Naive B cell (primary cell): ENCODE measurements around the gene MYOF. TPM values are rescaled to one million over a fixed set of nuclear protein-coding genes. Genes with fewer than 3 reads are reported as not detected.
A peak's percentile ranks its signal among the peaks of the same experiment; 100 is the strongest.
"Not testable (repeated sequence)": the region's sequence is repeated elsewhere in the genome, so short reads cannot be mapped to it uniquely, and the experiment has no call there.

Source experiments
- ATAC-seq, 2 donors: fragments of 150-1000 bp; cut with Tn5 transposase; 2 replicates each; pipeline ENCODE4 v1.10.0; 2021; ENCODE audit warnings: low read depth in 2 of 2, mild to moderate bottlenecking in 2 of 2, moderate library complexity in 2 of 2
- DNase-seq: peaks from one replicate; pipeline ENCODE4 v3.0.0; 2022
- H3K27ac Mint-ChIP-seq, 6 donors: one replicate each; pipeline ENCODE4 v1.8.0; 2020 to 2022; ENCODE audit warnings: mild to moderate bottlenecking in 6 of 6, mixed read lengths in 6 of 6, moderate library complexity in 5 of 6, inconsistent platforms in 2 of 6
- H3K27me3 Mint-ChIP-seq, 3 donors: one replicate each; pipeline ENCODE4 v1.8.0; 2021 to 2022; ENCODE audit warnings: mixed read lengths in 3 of 3, mild to moderate bottlenecking in 1 of 3
- H3K36me3 Mint-ChIP-seq, 2 donors: one replicate each; pipeline ENCODE4 v1.8.0; 2020 to 2022; ENCODE audit warnings: mixed read lengths in 2 of 2, inconsistent platforms in 1 of 2, mild to moderate bottlenecking in 1 of 2
- H3K4me1 Mint-ChIP-seq, 3 donors: one replicate each; pipeline ENCODE4 v1.8.0; 2020 to 2022; ENCODE audit warnings: mixed read lengths in 3 of 3, inconsistent platforms in 1 of 3, mild to moderate bottlenecking in 1 of 3, moderate library complexity in 1 of 3
- H3K4me3 Mint-ChIP-seq, 8 donors: one replicate each; pipeline ENCODE4 v1.8.0; 2020 to 2022; ENCODE audit warnings: mild to moderate bottlenecking in 8 of 8, mixed read lengths in 8 of 8, moderate library complexity in 8 of 8, inconsistent platforms in 2 of 8
- H3K9me3 Mint-ChIP-seq, 7 donors: one replicate each; pipeline ENCODE4 v1.8.0; 2020 to 2022; ENCODE audit warnings: mixed read lengths in 7 of 7, mild to moderate bottlenecking in 5 of 7, inconsistent platforms in 2 of 7, moderate library complexity in 1 of 7
- polyA plus RNA-seq, 6 donors: library from polyadenylated mRNA; unstranded; fragments of 300-500 nt; fragmentation: Illumina TruSeq; gene quantifications; one replicate each; pipeline ENCODE4 v1.2.3, GENCODE V29; 2021; ENCODE audit warnings: low read depth in 6 of 6

The MYOF gene
- polyA plus RNA-seq, 6 donors from 2014 or later, result 0.25 to 0.40 TPM; not detected in 4

- H3K27ac Mint-ChIP-seq, H3K27me3 Mint-ChIP-seq, H3K4me3 Mint-ChIP-seq, H3K36me3 Mint-ChIP-seq, ATAC-seq, H3K9me3 Mint-ChIP-seq, H3K4me1 Mint-ChIP-seq, DNase-seq: not testable (repeated sequence)
Measured at GRCh38 chr10:93442721-93443120, 39.4 kb downstream of the MYOF start.

- H3K4me3 Mint-ChIP-seq, result no peak overlapping the region
- no peaks in the 10 kb centered on the region for H3K4me1 Mint-ChIP-seq
- DNase-seq (no peak), ATAC-seq (no peak)
- H3K27ac Mint-ChIP-seq, result no peak overlapping the region
- H3K27me3 Mint-ChIP-seq, result peaks cover 0 to 11% (median 8%) of the 10 kb centered on the region in 3 donors
- H3K9me3 Mint-ChIP-seq, result peaks cover 0 to 5% (median 0%) of the 10 kb centered on the region in 7 donors
- H3K36me3 Mint-ChIP-seq, result peaks cover 0 to 7% of the 10 kb centered on the region in 2 donors
Measured at GRCh38 chr10:93440591-93441091, 41.5 kb downstream of the MYOF start.

- Mint-ChIP-seq H3K27me3 (peaks cover 0 to 11% (median 8%) of the 10 kb centered on the region in 3 donors), H3K4me3 (no peak overlapping the region), H3K36me3 (peaks cover 0 to 7% of the 10 kb centered on the region in 2 donors), H3K27ac (no peak overlapping the region), H3K4me1 (no peaks in the 10 kb centered on the region), H3K9me3 (peaks cover 0 to 5% (median 0%) of the 10 kb centered on the region in 7 donors)
- DNase-seq, result no peak
- no peak for ATAC-seq
Measured at GRCh38 chr10:93438613-93439253, 43.4 kb downstream of the MYOF start.

GRCh38 chr10:93437946-93438612 is 44.1 kb downstream of the MYOF start:
- peaks cover 0 to under 1% (median 0%) of the 10 kb centered on the region in 7 donors for H3K9me3 Mint-ChIP-seq
- peak overlapping the region in 3 of 6 donors; percentile 34 to 69 (median 63) for H3K27ac Mint-ChIP-seq
- ATAC-seq, result no peak
- no peaks in the 10 kb centered on the region for H3K4me1 Mint-ChIP-seq
- H3K36me3 Mint-ChIP-seq, result peaks cover 0 to 1% of the 10 kb centered on the region in 2 donors
- H3K27me3 Mint-ChIP-seq, result peaks cover 0 to 11% (median 2%) of the 10 kb centered on the region in 3 donors
- no peak overlapping the region for H3K4me3 Mint-ChIP-seq
- DNase-seq, result no peak

GRCh38 chr10:93437086-93437945 is 44.8 kb downstream of the MYOF start:
- ATAC-seq (no peak), DNase-seq (no peak)
- Mint-ChIP-seq H3K27me3 (peaks cover 0 to 11% (median 0%) of the 10 kb centered on the region in 3 donors), H3K36me3 (no peaks in the 10 kb centered on the region), H3K9me3 (no peaks in the 10 kb centered on the region), H3K27ac (peak overlapping the region in 1 of 6 donors; percentile 63), H3K4me1 (no peaks in the 10 kb centered on the region), H3K4me3 (no peak overlapping the region)

GRCh38 chr10:93436591-93437085 is 45.5 kb downstream of the MYOF start:
- Mint-ChIP-seq H3K27ac (no peak overlapping the region), H3K27me3 (peaks cover 0 to 11% (median 0%) of the 10 kb centered on the region in 3 donors), H3K36me3 (no peaks in the 10 kb centered on the region), H3K9me3 (no peaks in the 10 kb centered on the region), H3K4me3 (no peak overlapping the region), H3K4me1 (no peaks in the 10 kb centered on the region)
- ATAC-seq (no peak), DNase-seq (no peak)

GRCh38 chr10:93435621-93436397 is 46.3 kb downstream of the MYOF start:
- no peak for DNase-seq
- Mint-ChIP-seq H3K27me3 (peaks cover 0 to 11% (median 0%) of the 10 kb centered on the region in 3 donors), H3K4me1 (peaks cover 0 to 3% (median 0%) of the 10 kb centered on the region in 3 donors), H3K9me3 (no peaks in the 10 kb centered on the region), H3K27ac (no peak overlapping the region), H3K4me3 (no peak overlapping the region), H3K36me3 (no peaks in the 10 kb centered on the region)
- no peak for ATAC-seq

- H3K9me3 Mint-ChIP-seq, result no peaks in the 10 kb centered on the region
- H3K27me3 Mint-ChIP-seq, result peaks cover 0 to 11% (median 0%) of the 10 kb centered on the region in 3 donors
- DNase-seq (no peak), ATAC-seq (no peak)
- H3K4me1 Mint-ChIP-seq, result peaks cover 0 to 3% (median 0%) of the 10 kb centered on the region in 3 donors
- H3K27ac Mint-ChIP-seq, result no peak overlapping the region
- H3K36me3 Mint-ChIP-seq, result no peaks in the 10 kb centered on the region
- no peak overlapping the region for H3K4me3 Mint-ChIP-seq
Measured at GRCh38 chr10:93434991-93435491, 47.1 kb downstream of the MYOF start.

- H3K4me1 Mint-ChIP-seq, result peaks cover 15 to 27% (median 21%) of the 10 kb centered on the region in 3 donors
- peaks cover 0 to 5% (median 0%) of the 10 kb centered on the region in 7 donors for H3K9me3 Mint-ChIP-seq
- H3K27me3 Mint-ChIP-seq, result no peaks in the 10 kb centered on the region
- no peak for ATAC-seq
- no peak overlapping the region for H3K27ac Mint-ChIP-seq
- H3K36me3 Mint-ChIP-seq, result peaks cover 0 to 6% of the 10 kb centered on the region in 2 donors
- H3K4me3 Mint-ChIP-seq, result no peak overlapping the region
- DNase-seq, result no peak
Measured at GRCh38 chr10:93431361-93431760, 50.8 kb downstream of the MYOF start.

- Mint-ChIP-seq H3K27ac (peak overlapping the region in 2 of 6 donors; percentile 24 to 60), H3K4me3 (peak overlapping the region in 7 of 8 donors; percentile 35 to 73 (median 55)), H3K9me3 (peaks cover 0 to 5% (median 0%) of the 10 kb centered on the region in 7 donors), H3K36me3 (peaks cover 0 to 6% of the 10 kb centered on the region in 2 donors), H3K27me3 (no peaks in the 10 kb centered on the region), H3K4me1 (peaks cover 19 to 33% (median 22%) of the 10 kb centered on the region in 3 donors)
- DNase-seq (no peak), ATAC-seq (no peak)
Measured at GRCh38 chr10:93425861-93426260, 56.3 kb downstream of the MYOF start.

- H3K4me1 Mint-ChIP-seq, result peaks cover 4 to 10% (median 4%) of the 10 kb centered on the region in 3 donors
- no peaks in the 10 kb centered on the region for H3K9me3 Mint-ChIP-seq
- H3K36me3 Mint-ChIP-seq, result no peaks in the 10 kb centered on the region
- peaks cover 0 to 5% (median 0%) of the 10 kb centered on the region in 3 donors for H3K27me3 Mint-ChIP-seq
- ATAC-seq (no peak), DNase-seq (no peak)
- H3K27ac Mint-ChIP-seq, result no peak overlapping the region
- no peak overlapping the region for H3K4me3 Mint-ChIP-seq
Measured at GRCh38 chr10:93422118-93422517, 60.0 kb downstream of the MYOF start.
